ENCODE measurements around the gene GALM. TPM values are rescaled to one million over a fixed set of nuclear protein-coding genes. Genes with fewer than 3 reads are reported as not detected.

The GALM gene
- total RNA-seq (49.2 and 59.4 TPM in 2 replicates), polyA plus RNA-seq (48.3 and 52.6 TPM in 2 replicates)

DNA sequence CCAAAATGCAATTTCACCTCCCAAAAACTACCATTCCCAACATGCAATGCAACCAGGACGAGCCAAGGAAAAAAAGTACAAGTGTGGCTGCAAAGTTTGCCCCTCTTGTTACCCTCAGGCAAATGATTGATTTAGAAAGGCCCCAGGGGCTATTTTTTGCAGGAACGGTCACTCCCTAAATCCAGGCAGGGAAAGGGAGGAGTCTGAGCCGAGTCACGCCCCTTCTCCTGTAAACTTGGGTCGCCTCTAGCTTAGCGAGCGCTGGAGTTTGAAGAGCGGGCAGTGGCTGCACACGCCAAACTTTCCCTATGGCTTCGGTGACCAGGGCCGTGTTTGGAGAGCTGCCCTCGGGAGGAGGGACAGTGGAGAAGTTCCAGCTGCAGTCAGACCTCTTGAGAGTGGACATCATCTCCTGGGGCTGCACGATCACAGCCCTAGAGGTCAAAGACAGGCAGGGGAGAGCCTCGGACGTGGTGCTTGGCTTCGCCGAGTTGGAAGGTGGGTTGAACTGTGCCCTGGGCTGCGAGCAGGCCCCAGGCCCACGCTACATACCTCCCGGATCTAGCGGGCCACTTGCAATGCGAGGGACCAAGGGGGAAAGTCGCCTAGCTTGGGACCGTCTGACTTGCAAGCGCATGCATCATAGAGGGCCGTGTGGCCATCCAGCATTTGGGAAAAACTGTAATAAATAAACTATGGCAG, at the start of gene GALM:
TSS of gene GALM (plus strand) at position 261 of the 702 bp plus-strand sequence. CDS start at position 309, 48 bp downstream.
- WGBS (ENCODE audit: low lambda C conversion rate, missing lambda C conversion rate), result 4% methylated on average over 26 of the region's 26 CpGs
- no peak for TF ChIP-seq EZH2 (IDR thresholded peaks at IDR 0.05; ENCODE audit: borderline replicate concordance)
- TF ChIP-seq, protein P1, sequence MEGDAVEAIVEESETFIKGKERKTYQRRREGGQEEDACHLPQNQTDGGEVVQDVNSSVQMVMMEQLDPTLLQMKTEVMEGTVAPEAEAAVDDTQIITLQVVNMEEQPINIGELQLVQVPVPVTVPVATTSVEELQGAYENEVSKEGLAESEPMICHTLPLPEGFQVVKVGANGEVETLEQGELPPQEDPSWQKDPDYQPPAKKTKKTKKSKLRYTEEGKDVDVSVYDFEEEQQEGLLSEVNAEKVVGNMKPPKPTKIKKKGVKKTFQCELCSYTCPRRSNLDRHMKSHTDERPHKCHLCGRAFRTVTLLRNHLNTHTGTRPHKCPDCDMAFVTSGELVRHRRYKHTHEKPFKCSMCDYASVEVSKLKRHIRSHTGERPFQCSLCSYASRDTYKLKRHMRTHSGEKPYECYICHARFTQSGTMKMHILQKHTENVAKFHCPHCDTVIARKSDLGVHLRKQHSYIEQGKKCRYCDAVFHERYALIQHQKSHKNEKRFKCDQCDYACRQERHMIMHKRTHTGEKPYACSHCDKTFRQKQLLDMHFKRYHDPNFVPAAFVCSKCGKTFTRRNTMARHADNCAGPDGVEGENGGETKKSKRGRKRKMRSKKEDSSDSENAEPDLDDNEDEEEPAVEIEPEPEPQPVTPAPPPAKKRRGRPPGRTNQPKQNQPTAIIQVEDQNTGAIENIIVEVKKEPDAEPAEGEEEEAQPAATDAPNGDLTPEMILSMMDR (IDR thresholded peaks at IDR 0.05; ENCODE audit: poor library complexity), result no peak
- H3K4me3 ChIP-seq, result peak within 1 kb of the TSS; percentile 37
- H3K79me2 ChIP-seq, result peaks cover 42% of the 10 kb centered on the region
- peaks cover 17% of the 10 kb centered on the region for H3K4me1 ChIP-seq (ENCODE audit: insufficient read depth)
- peak; percentile 91 for DNase-seq (ENCODE audit: low spot score)
- peak within 1 kb of the TSS; percentile 82 for H3K27ac ChIP-seq
- H3K4me2 ChIP-seq, result peak within 1 kb of the TSS; percentile 81
- no peaks in the 10 kb centered on the region for H3K9me3 ChIP-seq (ENCODE audit: low read depth)
- no peaks in the 10 kb centered on the region for H3K36me3 ChIP-seq (replicated peaks; ENCODE audit: insufficient read depth, low read depth)
- no peaks in the 10 kb centered on the region for H3K27me3 ChIP-seq
- peak within 1 kb of the TSS; percentile 74 for H2AFZ ChIP-seq
- H4K20me1 ChIP-seq (ENCODE audit: insufficient read depth, poor library complexity, severe bottlenecking), result no peaks in the 10 kb centered on the region
- no peaks in the 10 kb centered on the region for H3K9me2 ChIP-seq (replicated peaks; ENCODE audit: insufficient read depth)

DNA sequence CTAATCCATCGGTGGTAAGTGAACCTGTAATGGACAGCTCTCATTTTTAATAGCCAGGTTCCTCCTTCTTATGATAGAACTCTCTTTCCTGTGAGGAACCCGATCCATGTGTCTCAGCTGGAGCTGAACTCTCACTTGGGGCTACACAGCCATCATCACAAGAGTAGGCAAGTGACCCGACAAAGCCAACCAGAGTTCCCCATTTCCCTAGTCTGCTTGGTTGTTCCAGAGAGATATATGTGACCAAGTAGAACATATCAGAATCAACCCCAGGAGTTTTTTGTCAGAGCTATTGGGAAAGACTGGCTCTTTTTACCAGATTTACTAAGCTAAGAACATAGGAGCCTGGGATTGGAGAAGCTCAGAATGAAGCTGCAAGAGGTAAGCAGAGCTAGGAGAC, 48.6 kb upstream of the GALM start:
- H3K9me2 ChIP-seq (replicated peaks; ENCODE audit: insufficient read depth), result no peaks in the 10 kb centered on the region

DNA sequence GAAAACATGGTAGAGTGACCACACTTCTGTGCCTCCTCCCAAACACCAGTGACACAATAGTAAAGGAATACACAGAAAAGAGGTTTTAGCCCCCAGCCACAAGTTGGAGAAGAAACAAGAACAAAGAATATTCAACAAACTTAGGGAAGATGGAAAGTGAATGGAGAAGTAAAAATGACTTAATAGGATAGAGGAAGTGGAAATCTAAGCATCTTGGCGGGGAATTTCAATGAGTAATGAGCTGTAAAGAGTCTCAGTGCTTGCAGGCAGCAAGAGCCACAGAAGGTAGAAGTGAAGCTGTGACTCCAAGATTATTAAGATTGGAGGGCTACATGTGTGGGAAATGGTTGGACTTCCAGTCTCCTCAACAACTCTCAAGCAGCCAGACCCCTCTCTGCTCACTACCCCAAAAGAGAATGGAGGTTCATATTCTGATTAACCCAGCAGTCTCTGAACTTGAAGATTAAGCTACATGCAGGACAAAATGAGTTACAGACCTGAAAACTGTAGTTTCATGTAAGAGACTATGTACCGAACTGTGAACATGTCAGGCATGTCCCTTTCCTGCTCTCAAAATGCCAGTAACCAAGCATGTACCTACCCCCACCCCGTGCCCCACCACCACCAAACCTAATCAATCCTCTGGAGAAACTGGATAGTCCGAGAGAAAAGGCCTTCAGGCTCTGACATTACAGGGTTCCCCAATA, 46.3 kb upstream of the GALM start:
- Histone ChIP-seq H3K9me2 (replicated peaks; ENCODE audit: insufficient read depth) (no peaks in the 10 kb centered on the region), H3K4me2 (no peak overlapping the region), H3K4me1 (ENCODE audit: insufficient read depth) (peaks cover 9% of the 10 kb centered on the region), H3K27ac (peak overlapping the region; percentile 41), H3K27me3 (no peaks in the 10 kb centered on the region), H4K20me1 (ENCODE audit: insufficient read depth, poor library complexity, severe bottlenecking) (no peaks in the 10 kb centered on the region), H2AFZ (no peak overlapping the region), H3K9me3 (ENCODE audit: low read depth) (no peaks in the 10 kb centered on the region), H3K79me2 (no peaks in the 10 kb centered on the region), H3K4me3 (no peak overlapping the region), H3K36me3 (replicated peaks; ENCODE audit: insufficient read depth, low read depth) (no peaks in the 10 kb centered on the region)
- WGBS (ENCODE audit: low lambda C conversion rate, missing lambda C conversion rate), result 65% methylated on average over 4 of the region's 4 CpGs
- no peak for DNase-seq (ENCODE audit: low spot score)
- TF ChIP-seq, protein P1 (IDR thresholded peaks at IDR 0.05; ENCODE audit: poor library complexity), result no peak
- TF ChIP-seq EZH2phosphoT487 (IDR thresholded peaks at IDR 0.05; ENCODE audit: low read depth, severe bottlenecking, unreplicated experiment) (no peak), EZH2 (IDR thresholded peaks at IDR 0.05; ENCODE audit: borderline replicate concordance) (no peak)

More for the DNA sequence above, 48.6 kb upstream of the GALM start:
- no peaks in the 10 kb centered on the region for H3K79me2 ChIP-seq
- H3K36me3 ChIP-seq (replicated peaks; ENCODE audit: insufficient read depth, low read depth), result no peaks in the 10 kb centered on the region
- H3K4me3 ChIP-seq, result no peak overlapping the region
- H2AFZ ChIP-seq, result no peak overlapping the region
- H4K20me1 ChIP-seq (ENCODE audit: insufficient read depth, poor library complexity, severe bottlenecking), result no peaks in the 10 kb centered on the region
- H3K9me3 ChIP-seq (ENCODE audit: low read depth), result no peaks in the 10 kb centered on the region
- H3K27ac ChIP-seq, result no peak overlapping the region
- DNase-seq (ENCODE audit: low spot score), result no peak
- peaks cover 9% of the 10 kb centered on the region for H3K4me1 ChIP-seq (ENCODE audit: insufficient read depth)
- WGBS (ENCODE audit: low lambda C conversion rate, missing lambda C conversion rate), result 95% methylated on average over 3 of the region's 3 CpGs
- TF ChIP-seq EZH2phosphoT487 (IDR thresholded peaks at IDR 0.05; ENCODE audit: low read depth, severe bottlenecking, unreplicated experiment) (no peak), EZH2 (IDR thresholded peaks at IDR 0.05; ENCODE audit: borderline replicate concordance) (no peak)
- TF ChIP-seq, protein P1 (IDR thresholded peaks at IDR 0.05; ENCODE audit: poor library complexity), result no peak
- H3K4me2 ChIP-seq, result no peak overlapping the region
- H3K27me3 ChIP-seq, result no peaks in the 10 kb centered on the region

All from hepatocyte (in vitro differentiated cells).